H1 (cell line): Measurements from ENCODE around the gene NARS2. TPM values are rescaled to one million over a fixed set of nuclear protein-coding genes. Genes with fewer than 3 reads are reported as not detected.

Experiments
- GTF2F1 ChIP-seq: IDR thresholded peaks from 2 replicates; pipeline ENCODE4 v1.6.1; 2012; ENCODE audit warnings: low read depth, low read length, improper control_type of control experiment, borderline replicate concordance
- JUND ChIP-seq: IDR thresholded peaks from 2 replicates; pipeline ENCODE4 v1.6.1; 2011; ENCODE audit warnings: mild to moderate bottlenecking, improper control_type of control experiment, low read length
- MAFK ChIP-seq: IDR thresholded peaks from 2 replicates; pipeline ENCODE4 v1.6.1; 2012; ENCODE audit warnings: low read depth, mild to moderate bottlenecking, improper control_type of control experiment, low read length
- POLR2A ChIP-seq, 2 experiments: IDR thresholded peaks; 1 replicate in 1 of 2; 2 replicates in 1 of 2; pipeline ENCODE4 v1.6.1; 2011; ENCODE audit warnings: low read depth in 2 of 2, low read length in 2 of 2, mild to moderate bottlenecking in 2 of 2; ENCODE audit errors: control extremely low read depth in 1 of 2
- POU5F1 ChIP-seq: IDR thresholded peaks from 2 replicates; pipeline ENCODE4 v1.6.1; 2011; ENCODE audit warnings: low read depth, mild to moderate bottlenecking, low read length, moderate library complexity
- SIX5 ChIP-seq: IDR thresholded peaks from 2 replicates; pipeline ENCODE4 v1.6.1; 2011; ENCODE audit warnings: mild to moderate bottlenecking, low read depth, low read length
- polyA plus RNA-seq, 7 experiments: library from polyadenylated mRNA; depleted of rRNA in 3 of 7; stranded (reverse) in 5 of 7; unstranded in 2 of 7; fragments of >200 nt in 5 of 7; fragments of 200-250 nt in 2 of 7; gene quantifications; 1 replicate in 5 of 7; 2 replicates in 1 of 7; 4 replicates in 1 of 7; pipeline versions ENCODE4 v1.2.1 to v1.2.3, GENCODE V29; 2011 to 2013; ENCODE audit warnings: missing spikeins in 2 of 7, mixed read lengths in 2 of 7
- total RNA-seq: library from RNA; stranded (reverse); fragmentation: NEBNext Ultra II Directional; extraction: Animal tissue kit (Norgen Biotek cat#: 25700); gene quantifications from 2 replicates; pipeline ENCODE4 v1.2.1, GENCODE V29; 2021
- TF ChIP-seq, protein P1 (sequence below): fragments of 300-600 bp; sonication (generic); IDR thresholded peaks from 2 replicates; pipeline ENCODE4 v1.7.1; 2012; ENCODE audit warnings: low read length, moderate library complexity, mild to moderate bottlenecking, inconsistent platforms; ENCODE audit not compliant: insufficient replicate concordance

Gene NARS2
- total and polyA plus RNA-seq, 2 of the 8 experiments (the other 6 are each of a cell fraction or from before 2014, with no cell fraction given): 26.2 to 51.6 TPM

DNA sequence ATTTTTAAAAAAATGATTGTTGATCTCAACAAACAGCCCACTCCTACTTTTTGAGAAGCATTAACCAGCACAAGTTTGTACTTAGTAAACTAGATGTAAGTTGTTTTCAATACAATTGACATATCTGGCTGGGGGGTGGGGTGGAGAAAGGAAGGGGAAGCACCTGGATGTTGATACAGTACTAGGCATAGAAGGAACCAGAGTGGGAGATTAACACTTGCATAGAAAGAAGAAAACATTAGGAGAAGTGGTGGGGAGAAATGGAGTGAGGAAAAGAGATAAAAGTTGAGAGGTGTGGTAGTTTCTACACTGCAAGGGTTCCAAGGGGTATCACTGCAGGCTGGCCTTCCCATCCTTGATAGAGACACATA, 146.4 kb downstream of the NARS2 start (continued):
- TF ChIP-seq, protein P1, sequence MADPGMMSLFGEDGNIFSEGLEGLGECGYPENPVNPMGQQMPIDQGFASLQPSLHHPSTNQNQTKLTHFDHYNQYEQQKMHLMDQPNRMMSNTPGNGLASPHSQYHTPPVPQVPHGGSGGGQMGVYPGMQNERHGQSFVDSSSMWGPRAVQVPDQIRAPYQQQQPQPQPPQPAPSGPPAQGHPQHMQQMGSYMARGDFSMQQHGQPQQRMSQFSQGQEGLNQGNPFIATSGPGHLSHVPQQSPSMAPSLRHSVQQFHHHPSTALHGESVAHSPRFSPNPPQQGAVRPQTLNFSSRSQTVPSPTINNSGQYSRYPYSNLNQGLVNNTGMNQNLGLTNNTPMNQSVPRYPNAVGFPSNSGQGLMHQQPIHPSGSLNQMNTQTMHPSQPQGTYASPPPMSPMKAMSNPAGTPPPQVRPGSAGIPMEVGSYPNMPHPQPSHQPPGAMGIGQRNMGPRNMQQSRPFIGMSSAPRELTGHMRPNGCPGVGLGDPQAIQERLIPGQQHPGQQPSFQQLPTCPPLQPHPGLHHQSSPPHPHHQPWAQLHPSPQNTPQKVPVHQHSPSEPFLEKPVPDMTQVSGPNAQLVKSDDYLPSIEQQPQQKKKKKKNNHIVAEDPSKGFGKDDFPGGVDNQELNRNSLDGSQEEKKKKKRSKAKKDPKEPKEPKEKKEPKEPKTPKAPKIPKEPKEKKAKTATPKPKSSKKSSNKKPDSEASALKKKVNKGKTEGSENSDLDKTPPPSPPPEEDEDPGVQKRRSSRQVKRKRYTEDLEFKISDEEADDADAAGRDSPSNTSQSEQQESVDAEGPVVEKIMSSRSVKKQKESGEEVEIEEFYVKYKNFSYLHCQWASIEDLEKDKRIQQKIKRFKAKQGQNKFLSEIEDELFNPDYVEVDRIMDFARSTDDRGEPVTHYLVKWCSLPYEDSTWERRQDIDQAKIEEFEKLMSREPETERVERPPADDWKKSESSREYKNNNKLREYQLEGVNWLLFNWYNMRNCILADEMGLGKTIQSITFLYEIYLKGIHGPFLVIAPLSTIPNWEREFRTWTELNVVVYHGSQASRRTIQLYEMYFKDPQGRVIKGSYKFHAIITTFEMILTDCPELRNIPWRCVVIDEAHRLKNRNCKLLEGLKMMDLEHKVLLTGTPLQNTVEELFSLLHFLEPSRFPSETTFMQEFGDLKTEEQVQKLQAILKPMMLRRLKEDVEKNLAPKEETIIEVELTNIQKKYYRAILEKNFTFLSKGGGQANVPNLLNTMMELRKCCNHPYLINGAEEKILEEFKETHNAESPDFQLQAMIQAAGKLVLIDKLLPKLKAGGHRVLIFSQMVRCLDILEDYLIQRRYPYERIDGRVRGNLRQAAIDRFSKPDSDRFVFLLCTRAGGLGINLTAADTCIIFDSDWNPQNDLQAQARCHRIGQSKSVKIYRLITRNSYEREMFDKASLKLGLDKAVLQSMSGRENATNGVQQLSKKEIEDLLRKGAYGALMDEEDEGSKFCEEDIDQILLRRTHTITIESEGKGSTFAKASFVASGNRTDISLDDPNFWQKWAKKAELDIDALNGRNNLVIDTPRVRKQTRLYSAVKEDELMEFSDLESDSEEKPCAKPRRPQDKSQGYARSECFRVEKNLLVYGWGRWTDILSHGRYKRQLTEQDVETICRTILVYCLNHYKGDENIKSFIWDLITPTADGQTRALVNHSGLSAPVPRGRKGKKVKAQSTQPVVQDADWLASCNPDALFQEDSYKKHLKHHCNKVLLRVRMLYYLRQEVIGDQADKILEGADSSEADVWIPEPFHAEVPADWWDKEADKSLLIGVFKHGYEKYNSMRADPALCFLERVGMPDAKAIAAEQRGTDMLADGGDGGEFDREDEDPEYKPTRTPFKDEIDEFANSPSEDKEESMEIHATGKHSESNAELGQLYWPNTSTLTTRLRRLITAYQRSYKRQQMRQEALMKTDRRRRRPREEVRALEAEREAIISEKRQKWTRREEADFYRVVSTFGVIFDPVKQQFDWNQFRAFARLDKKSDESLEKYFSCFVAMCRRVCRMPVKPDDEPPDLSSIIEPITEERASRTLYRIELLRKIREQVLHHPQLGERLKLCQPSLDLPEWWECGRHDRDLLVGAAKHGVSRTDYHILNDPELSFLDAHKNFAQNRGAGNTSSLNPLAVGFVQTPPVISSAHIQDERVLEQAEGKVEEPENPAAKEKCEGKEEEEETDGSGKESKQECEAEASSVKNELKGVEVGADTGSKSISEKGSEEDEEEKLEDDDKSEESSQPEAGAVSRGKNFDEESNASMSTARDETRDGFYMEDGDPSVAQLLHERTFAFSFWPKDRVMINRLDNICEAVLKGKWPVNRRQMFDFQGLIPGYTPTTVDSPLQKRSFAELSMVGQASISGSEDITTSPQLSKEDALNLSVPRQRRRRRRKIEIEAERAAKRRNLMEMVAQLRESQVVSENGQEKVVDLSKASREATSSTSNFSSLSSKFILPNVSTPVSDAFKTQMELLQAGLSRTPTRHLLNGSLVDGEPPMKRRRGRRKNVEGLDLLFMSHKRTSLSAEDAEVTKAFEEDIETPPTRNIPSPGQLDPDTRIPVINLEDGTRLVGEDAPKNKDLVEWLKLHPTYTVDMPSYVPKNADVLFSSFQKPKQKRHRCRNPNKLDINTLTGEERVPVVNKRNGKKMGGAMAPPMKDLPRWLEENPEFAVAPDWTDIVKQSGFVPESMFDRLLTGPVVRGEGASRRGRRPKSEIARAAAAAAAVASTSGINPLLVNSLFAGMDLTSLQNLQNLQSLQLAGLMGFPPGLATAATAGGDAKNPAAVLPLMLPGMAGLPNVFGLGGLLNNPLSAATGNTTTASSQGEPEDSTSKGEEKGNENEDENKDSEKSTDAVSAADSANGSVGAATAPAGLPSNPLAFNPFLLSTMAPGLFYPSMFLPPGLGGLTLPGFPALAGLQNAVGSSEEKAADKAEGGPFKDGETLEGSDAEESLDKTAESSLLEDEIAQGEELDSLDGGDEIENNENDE: no peak
- no peak for TF ChIP-seq GTF2F1
- TF ChIP-seq JUND: no peak
- TF ChIP-seq SIX5: no peak
- TF ChIP-seq POLR2A (IDR thresholded peaks at IDR 0.05; ENCODE audit: control extremely low read depth in 1 of 2, low read depth in 2 of 2, low read length in 2 of 2): no peak
- no peak for TF ChIP-seq MAFK
- no peak for TF ChIP-seq POU5F1
- TF ChIP-seq, all 59 proteins: peak for 0
